ENCODE measurements around the gene PACSIN2. TPM values are rescaled to one million over a fixed set of nuclear protein-coding genes. Genes with fewer than 3 reads are reported as not detected.

The PACSIN2 gene
- total and polyA plus RNA-seq, 2 of the 13 experiments (the other 11 are each of a cell fraction or from before 2014, with no cell fraction given): 54.1 to 68.8 TPM

GRCh38 chr22:42913874-42914510, 101.0 kb downstream of the PACSIN2 start (continued):
- TF ChIP-seq, protein P1, sequence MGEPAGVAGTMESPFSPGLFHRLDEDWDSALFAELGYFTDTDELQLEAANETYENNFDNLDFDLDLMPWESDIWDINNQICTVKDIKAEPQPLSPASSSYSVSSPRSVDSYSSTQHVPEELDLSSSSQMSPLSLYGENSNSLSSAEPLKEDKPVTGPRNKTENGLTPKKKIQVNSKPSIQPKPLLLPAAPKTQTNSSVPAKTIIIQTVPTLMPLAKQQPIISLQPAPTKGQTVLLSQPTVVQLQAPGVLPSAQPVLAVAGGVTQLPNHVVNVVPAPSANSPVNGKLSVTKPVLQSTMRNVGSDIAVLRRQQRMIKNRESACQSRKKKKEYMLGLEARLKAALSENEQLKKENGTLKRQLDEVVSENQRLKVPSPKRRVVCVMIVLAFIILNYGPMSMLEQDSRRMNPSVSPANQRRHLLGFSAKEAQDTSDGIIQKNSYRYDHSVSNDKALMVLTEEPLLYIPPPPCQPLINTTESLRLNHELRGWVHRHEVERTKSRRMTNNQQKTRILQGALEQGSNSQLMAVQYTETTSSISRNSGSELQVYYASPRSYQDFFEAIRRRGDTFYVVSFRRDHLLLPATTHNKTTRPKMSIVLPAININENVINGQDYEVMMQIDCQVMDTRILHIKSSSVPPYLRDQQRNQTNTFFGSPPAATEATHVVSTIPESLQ (CRISPR knock-in tag; conservative IDR thresholded peaks at IDR 0.05): 0 out of 2 replicates have a peak, but pooled peaks have one; percentile 69
- TF ChIP-seq MAZ (IDR thresholded peaks at IDR 0.05; ENCODE audit: borderline replicate concordance, low read depth, low read length) (no peak), MAZ (CRISPR knock-in tag; IDR thresholded peaks at IDR 0.05; ENCODE audit: low read depth) (no peak; the same call in 1 of the 2 replicates), KAT8 (CRISPR knock-in tag; IDR thresholded peaks at IDR 0.05) (0 out of 2 replicates have a peak, but pooled peaks have one; percentile 58), ZKSCAN8 (CRISPR knock-in tag; IDR thresholded peaks at IDR 0.05; ENCODE audit: borderline replicate concordance) (peak; percentile 79; the same call in 1 of the 2 replicates), ZNF605 (CRISPR knock-in tag; IDR thresholded peaks at IDR 0.05) (peak; percentile 55; the same call in 1 of the 2 replicates), ZFP62 (CRISPR knock-in tag; IDR thresholded peaks at IDR 0.05) (no peak), NFKBIZ (CRISPR knock-in tag; IDR thresholded peaks at IDR 0.05) (peak; percentile 94), ARNT2 (CRISPR knock-in tag; IDR thresholded peaks at IDR 0.05; ENCODE audit: low read depth) (0 out of 2 replicates have a peak, but pooled peaks have one; percentile 56), NCOR1 (IDR thresholded peaks at IDR 0.05; ENCODE audit: borderline replicate concordance, low read length) (peak; percentile 91), TBX3 (IDR thresholded peaks at IDR 0.05; ENCODE audit: borderline replicate concordance) (peak; percentile 64; the same call in 1 of the 2 replicates), MXD4 (CRISPR knock-in tag; IDR thresholded peaks at IDR 0.05) (0 out of 2 replicates have a peak, but pooled peaks have one; percentile 18), PPARG (CRISPR knock-in tag; conservative IDR thresholded peaks at IDR 0.05) (no peak; the same call in 1 of the 2 replicates), ERF (CRISPR knock-in tag; IDR thresholded peaks at IDR 0.05) (peak; percentile 76), HES4 (CRISPR knock-in tag; IDR thresholded peaks at IDR 0.05; ENCODE audit: borderline replicate concordance) (no peak), ZNF746 (CRISPR knock-in tag; IDR thresholded peaks at IDR 0.05) (peak; percentile 48; the same call in 1 of the 2 replicates), SIX1 (CRISPR knock-in tag; IDR thresholded peaks at IDR 0.05; ENCODE audit: borderline replicate concordance) (peak; percentile 58; the same call in 1 of the 2 replicates)
- TF ChIP-seq, protein P2, sequence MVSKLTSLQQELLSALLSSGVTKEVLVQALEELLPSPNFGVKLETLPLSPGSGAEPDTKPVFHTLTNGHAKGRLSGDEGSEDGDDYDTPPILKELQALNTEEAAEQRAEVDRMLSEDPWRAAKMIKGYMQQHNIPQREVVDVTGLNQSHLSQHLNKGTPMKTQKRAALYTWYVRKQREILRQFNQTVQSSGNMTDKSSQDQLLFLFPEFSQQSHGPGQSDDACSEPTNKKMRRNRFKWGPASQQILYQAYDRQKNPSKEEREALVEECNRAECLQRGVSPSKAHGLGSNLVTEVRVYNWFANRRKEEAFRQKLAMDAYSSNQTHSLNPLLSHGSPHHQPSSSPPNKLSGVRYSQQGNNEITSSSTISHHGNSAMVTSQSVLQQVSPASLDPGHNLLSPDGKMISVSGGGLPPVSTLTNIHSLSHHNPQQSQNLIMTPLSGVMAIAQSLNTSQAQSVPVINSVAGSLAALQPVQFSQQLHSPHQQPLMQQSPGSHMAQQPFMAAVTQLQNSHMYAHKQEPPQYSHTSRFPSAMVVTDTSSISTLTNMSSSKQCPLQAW (CRISPR knock-in tag; IDR thresholded peaks at IDR 0.05): peak; percentile 4; the same call in 1 of the 2 replicates
- TF ChIP-seq, protein P3, sequence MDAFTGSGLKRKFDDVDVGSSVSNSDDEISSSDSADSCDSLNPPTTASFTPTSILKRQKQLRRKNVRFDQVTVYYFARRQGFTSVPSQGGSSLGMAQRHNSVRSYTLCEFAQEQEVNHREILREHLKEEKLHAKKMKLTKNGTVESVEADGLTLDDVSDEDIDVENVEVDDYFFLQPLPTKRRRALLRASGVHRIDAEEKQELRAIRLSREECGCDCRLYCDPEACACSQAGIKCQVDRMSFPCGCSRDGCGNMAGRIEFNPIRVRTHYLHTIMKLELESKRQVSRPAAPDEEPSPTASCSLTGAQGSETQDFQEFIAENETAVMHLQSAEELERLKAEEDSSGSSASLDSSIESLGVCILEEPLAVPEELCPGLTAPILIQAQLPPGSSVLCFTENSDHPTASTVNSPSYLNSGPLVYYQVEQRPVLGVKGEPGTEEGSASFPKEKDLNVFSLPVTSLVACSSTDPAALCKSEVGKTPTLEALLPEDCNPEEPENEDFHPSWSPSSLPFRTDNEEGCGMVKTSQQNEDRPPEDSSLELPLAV (CRISPR knock-in tag; conservative IDR thresholded peaks at IDR 0.05; ENCODE audit: low read depth): no peak
- TF ChIP-seq, protein P4, sequence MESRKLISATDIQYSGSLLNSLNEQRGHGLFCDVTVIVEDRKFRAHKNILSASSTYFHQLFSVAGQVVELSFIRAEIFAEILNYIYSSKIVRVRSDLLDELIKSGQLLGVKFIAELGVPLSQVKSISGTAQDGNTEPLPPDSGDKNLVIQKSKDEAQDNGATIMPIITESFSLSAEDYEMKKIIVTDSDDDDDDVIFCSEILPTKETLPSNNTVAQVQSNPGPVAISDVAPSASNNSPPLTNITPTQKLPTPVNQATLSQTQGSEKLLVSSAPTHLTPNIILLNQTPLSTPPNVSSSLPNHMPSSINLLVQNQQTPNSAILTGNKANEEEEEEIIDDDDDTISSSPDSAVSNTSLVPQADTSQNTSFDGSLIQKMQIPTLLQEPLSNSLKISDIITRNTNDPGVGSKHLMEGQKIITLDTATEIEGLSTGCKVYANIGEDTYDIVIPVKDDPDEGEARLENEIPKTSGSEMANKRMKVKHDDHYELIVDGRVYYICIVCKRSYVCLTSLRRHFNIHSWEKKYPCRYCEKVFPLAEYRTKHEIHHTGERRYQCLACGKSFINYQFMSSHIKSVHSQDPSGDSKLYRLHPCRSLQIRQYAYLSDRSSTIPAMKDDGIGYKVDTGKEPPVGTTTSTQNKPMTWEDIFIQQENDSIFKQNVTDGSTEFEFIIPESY (CRISPR knock-in tag; IDR thresholded peaks at IDR 0.05): peak; percentile 80
